Colon (tissue), 2 donors: ENCODE measurements around the gene SLX9.

Source experiments
- FAIRE-seq: peaks from 2 replicates; lab custom pipeline; 2012; peaks lifted over from hg19 to GRCh38; lab: Jason Lieb, UNC
- donor health status: control.
- donor health status: control.

Gene SLX9

DNA sequence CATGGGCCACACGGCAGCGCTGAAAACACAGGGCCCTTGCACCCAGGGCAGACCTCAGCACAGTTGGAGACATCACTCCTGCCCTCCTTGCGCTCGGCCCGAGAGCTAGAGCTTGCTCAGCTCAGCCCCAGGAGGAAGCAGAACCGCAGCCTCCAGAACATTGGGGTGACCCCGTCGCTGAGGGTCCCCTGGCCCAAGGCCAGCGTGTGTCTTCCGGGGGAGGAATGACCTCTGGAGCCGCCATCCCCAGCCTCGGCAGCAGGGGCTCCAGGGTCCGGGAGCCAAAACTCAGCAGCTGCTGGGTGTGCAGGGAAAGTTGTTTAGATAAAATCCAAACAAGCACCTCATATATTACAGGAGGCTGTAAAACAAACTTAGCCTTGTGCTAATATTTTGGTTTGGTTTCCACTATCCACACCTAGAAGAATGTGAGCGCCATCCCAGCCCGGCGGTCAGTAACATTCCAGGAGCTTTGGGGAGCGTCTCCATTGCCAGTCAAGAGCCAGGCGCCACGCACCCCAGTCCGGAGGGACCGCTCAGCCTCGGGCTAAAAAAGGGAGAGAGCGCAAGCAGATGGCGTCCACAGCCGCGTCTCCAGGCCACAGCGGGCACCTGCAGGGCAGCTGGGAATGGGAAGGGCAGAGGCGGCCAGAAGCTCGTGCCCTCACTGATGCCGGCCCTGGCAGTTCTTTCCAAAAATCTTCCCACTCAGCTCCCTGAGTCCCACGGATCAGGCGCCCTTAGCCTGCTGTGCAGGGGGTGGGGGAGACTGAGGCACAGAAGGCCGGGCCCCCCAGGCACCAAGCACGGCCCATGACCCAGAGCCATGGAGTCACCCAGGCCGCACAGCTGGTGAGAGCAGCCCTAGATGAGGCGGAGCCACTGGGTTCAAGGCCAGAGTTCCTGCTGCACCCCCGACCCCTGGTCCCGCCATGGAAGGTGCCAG lies 52.0 kb downstream of the SLX9 start:
- no peak for FAIRE-seq

DNA sequence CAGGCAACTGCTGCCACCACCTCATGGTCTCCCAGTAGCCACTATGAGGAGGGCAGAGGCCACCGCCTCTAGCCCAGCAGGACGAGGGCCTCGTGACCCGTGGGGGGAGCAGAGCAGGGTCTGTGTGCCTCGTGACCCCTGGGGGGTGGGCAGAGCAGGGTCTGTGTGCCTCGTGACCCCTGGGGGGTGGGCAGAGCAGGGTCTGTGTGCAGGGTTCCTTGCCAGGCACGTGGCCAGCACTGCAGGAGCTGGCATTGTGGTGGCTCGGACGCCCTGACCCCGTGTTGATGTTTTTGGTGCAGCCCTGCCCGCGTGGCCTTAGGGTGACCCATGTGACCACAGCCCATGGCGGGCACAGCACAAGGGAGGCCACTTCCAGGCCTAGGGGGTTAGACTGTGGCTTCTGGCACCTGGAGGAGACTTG lies 52.8 kb downstream of the SLX9 start:
- FAIRE-seq: no peak

DNA sequence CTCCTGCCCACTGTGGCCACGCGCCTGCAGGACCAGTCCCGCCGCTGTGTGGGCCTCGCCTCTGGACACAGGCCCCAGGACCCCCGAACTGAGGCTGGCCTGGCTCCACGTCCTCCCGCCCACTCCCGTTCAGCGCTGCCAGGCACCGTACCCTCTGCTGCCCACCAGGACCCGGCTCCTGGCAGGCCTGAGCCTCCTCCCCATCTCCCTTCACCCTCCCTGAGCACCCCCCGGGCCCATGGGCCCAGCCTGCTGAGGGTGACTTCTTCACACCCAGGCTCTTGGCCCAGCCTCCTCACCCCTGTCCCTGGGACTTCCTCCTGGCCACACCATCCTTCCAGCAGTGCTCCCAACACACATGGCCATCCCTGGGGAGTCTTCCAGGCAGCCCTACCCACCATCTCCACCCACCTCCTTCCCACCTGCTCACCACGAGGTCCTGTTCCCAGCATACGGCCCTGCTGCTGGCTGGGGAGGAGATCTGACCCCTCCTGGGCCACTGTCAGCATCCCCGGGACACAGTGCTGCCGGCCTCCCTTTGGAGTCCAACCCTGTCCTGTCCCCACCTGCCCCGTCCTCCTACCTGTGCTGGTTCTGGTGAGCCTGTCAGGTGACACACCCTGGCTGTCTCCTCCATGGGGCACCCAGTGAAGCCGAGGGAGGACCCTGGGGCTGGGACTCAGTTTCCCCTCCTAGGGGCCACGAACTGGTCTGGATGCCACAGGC lies 53.7 kb downstream of the SLX9 start:
- FAIRE-seq: no peak

DNA sequence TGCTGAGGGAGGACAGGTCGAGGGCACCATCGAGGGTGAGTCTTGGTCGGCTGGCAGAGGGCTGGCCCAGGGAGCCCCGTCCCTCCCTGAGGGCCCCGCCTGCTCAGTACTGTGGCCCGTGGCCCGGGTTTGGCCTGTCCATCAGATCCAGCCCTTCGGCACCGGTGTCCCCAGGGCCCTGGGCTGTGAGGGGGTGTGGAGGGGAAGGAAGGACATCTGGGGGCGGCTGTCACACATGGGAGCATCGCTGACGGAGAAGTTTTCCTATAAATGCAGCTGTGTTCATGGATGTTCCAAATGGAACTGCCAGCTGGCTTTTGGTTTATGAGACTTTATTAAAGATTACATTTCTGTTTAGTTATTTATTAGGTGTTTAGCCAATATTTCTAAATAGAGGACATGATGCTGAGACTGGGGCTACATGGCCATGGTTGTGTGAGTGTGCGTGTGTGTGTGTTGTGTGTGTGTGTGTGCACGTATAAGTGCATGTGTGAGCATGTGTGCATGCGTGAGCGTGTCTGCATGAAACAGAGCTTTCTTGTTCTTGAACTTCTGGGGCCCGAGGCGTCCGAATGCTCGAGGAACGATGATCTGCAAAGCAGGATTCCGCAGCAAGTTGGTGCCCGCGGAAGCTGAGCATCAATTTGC lies 54.3 kb downstream of the SLX9 start:
- no peak for FAIRE-seq

DNA sequence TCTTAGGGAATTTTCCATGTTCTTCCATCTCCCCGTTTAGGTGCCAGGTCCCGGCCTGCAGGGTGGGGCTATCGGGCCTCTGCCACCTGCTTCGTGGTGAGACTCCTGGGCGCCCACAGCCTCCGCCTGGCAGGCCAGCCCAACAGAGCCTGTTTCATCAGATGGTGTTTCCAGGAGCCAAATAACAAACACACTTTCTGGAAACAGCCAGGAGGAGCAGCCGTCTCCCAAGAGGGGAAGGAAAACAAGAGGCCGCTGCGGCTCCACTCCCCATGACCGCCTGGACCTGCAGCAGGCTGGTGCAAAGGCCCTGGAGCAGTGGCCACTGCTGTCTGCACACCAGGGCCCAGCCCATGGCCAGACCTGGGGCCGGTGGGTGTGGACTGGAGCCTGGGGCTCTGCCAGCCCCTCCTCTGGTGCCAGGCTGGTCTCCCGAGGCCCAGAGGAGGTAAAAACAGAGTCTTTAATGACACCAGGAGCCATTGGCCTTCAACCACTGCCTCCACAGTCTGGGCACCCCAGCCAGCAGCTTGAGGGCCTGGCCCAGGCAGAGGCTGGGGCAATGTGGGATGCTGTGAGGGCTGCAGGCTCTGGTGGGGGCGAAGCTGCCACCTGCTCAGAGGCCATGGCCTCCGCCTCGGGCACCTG lies 55.0 kb downstream of the SLX9 start:
- FAIRE-seq: no peak

DNA sequence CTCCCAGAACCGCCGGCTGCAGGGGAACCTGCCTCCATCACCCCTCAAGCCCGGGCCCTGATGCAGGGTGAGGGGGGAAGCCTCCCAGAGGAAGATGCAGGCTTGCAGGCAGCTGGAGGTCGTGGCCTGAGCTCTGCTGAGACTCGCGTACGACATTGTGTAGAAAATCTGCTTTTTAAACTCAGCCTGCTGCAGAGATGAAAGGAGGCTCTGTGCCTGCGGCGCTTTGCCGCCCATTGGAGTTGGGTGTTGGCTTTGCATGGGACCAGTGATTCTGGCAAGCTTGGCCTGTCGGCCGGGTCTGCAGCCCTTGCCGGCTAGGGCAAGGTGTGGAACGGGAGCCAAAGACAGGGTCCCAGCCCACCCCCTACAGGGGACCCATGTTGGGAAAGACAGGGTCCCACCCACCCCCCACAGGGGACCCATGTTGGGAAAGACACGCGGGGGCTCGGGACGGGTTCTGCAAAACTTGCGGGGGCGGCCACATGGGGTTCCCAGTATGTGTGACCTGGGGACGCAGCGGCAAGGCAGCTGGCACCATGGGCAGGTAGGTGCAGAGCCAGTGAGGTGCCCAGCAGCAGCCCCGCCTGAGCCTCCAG lies 55.6 kb downstream of the SLX9 start:
- no peak for FAIRE-seq

DNA sequence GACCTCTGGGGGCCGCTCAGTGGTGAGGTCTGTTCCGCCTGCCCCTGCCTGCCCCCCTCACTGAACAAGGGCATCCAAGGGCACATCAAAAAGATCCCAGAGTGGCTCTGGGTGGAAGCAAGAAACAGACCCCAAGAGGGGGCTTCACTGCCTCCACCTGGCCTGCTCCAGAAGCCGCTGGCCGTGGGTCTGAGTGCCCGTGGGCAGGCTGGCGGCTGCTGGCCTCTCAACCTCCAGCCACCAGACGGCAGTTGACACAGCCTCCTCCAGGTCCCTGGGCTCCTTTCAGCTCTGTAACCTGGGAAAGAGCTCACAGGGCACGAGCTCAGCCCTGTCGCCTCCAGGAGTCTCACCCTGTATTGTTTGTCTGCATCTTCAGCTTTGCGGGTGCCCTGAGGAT lies 56.3 kb downstream of the SLX9 start:
- no peak for FAIRE-seq

DNA sequence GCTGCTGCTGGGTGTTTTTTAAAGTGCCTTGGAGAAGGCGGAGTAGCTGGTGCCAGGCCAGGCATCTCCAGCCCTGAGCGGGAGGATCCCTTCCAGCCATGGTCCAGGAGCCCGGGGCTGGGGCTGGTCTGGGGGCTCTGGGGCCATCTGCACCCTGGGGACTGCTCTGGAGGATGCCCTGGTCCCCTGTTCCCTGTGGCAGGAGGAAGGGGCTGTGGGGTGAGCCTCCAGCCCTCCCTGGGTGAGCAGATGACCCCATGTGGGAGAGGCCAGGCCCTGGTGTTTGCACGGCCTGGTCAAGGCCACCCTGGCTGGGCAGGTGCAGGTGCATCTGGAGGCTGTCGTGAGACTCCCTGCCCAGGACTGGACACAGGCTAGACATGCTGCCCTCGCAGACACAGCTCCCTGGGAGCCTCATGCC lies 56.7 kb downstream of the SLX9 start:
- FAIRE-seq: no peak

DNA sequence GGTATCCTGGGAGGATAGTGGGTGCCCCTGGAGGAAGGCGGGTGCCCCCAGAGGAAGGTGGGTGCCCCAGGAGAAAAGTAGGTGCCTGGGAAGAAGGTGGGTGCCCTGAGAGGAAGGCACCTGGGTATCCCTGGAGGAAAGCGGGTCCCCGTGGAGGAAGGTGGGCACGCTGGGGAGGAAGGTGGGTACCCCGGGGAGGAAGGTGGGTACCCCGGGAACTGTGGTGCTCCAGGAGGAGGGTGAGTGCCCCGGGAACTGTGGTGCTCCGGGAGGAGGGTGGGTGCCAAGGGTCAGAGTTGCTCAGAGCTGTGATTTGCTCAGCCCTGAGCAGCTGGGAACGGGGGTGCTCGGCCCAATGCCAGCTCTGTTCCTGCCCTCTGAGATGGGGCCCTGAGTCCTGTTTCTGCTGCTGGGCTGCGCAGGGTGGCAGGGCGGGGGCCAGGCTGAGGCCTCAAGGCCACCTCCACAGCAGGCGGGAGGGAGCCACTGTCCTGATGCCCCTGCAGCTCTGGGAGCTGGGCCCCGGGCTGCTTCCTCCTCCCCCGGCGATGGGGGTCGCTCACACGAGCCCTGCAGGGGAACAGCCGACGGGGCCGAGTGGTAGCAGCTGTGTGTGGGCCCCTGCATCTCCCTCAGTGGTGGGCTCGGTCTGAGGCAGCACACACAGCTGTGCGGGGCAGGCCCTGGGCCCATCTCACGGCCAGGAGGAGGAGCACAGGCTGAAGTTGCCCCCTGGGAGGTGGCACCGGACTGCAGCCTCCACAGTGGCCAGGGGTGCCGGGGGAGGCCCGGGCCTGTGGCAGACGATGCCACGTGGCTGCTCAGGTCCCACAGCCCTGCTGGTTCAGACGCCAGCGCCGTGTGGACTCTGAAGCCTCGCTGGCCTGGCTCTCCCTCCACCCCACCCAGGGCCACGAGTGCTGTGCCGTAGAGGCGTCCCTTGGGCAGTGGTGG lies 57.4 kb downstream of the SLX9 start:
- FAIRE-seq: no peak

DNA sequence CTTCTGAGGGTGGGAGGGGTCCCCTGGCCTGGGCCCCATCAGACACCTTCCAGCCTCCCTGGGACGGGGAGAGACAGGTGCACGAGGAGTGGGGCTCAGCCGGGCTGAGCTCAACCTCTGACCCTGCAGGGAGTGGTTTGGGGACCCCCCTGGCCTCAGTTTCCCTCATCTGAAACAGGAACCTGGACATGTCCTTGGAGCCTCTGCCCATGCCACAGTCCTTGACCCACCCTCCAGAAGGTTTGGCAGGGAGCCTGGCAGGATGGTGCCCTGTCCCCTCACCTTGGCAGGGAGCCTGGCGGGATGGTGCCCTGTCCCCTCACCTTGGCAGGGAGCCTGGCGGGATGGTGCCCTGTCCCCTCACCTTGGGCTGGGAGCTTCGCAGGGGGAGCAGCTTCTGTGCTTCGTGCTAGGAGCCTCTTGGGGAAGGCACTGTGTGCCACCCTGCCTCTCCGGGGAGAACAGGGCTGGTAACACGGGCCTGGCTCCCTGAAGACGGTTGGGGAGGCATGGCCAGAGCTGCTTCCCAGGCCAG lies 58.3 kb downstream of the SLX9 start:
- FAIRE-seq: no peak

DNA sequence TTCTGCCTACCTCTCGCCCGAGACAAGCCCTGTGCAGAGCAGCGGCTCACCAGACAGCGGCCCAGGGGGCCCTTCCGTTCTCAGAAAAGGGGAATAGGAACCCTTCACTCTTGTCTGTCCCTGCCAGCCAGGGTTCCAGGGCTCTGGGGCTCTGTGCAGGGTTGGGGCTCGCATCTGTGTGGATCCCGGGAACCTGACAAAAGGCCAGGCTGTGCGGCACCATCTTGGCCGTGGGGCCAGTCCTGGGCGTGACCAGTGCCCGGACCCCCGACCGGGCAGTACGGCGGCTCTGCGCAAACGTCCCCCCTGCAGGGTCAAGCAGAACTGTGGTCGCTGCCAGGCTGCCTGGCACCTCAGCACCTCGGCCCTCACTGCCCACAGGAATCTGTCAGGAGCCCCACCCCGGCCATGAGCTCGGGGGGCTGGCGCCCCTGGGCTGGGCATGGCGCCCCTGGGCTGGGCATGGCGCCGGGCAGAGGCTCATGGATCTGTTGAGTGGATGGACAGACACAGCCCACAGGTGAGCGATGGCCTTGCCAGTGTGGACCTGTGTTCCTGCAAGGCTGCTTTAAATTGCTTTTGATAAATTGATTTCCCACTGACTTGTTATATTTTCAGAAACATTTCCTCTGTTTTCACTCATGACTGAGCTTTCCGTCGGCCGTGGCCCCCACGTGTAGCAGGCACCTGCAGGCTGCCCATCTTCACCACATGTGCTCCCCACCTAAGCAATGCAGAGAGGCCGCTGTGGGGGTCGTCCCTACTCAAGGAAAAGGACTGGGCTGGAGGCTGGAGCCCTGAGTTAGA lies 59.0 kb downstream of the SLX9 start:
- FAIRE-seq: no peak

DNA sequence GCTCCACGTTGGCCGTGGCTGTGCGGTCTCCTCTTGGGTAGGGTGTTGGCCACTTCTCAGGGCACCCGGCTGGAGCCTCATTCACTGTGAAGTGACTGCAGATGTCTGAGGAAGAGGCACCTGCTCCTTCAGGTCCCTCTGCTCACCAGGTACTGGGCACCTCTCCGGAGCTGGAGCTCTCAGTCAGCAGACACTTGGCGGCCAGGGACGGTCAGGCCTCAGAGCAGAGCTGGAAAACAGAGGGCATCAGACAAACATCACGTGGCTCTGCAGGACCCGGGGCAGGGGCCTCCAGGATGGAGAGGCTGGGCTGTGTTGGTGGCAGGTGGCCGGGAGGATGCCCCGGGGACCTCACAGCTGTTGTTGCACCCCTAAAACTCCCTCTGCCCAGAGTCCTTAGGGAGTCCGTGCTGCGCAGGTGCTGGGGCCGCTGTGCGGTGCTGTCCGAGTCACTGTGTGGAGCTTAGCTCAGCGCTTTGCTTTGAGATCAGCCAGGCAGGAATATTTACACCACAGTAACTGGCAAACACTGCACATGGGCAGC lies 59.7 kb downstream of the SLX9 start:
- FAIRE-seq: no peak

DNA sequence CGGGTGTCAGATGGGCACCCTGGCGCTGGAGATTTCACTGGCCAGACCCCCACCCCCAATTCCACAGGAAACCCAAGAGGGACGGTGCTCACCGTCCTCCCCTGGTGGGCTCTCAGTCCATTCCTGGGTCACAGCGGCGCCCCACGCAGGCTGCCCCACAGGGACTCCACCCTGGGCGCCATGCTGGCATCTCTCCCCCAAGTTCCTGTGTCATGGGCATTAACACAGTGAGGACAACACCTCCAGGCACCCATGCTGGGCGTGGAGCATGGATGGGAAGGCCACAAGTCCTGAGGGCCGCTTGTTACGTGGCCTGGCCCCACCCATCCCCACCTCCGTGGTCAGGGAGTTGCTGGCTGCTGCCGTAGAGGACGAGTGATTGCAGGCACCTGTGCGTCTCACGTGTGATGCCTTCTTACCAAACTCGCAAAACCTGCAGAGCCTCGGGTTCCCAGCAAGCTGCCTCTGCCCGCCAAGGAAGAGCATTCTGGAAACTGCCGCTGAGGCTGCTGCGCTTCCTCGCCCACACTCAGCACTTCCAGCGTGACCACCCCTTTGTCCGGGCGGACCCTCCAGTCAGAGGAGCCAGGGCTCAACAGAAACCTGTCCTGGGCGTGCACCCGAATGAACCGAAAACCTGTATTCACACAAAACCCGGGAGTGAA lies 60.3 kb downstream of the SLX9 start:
- FAIRE-seq: no peak

DNA sequence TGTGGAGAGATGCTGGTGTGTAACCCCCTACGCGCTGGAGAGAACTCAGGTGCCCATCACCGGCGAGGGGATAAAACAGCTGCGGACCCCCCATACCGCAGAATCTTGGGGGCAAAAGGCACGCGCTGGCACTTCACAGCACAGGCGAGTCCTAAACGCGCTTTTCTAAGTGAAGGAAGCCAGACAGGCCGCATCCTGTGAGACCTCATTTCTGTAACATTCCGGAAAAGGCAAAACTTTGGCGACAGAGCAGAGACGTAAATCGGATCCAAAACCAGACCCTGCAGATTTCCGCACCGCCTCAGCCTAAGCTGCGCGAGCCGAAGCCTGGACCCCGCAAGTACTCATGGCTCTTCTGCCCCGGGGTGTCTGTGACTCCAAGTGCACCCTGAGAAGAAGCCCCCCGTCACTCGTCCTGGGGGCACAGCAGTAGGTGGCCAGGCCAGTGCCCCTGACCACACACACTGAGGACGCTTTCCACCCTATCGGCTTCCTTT lies 60.9 kb downstream of the SLX9 start:
- FAIRE-seq: no peak

DNA sequence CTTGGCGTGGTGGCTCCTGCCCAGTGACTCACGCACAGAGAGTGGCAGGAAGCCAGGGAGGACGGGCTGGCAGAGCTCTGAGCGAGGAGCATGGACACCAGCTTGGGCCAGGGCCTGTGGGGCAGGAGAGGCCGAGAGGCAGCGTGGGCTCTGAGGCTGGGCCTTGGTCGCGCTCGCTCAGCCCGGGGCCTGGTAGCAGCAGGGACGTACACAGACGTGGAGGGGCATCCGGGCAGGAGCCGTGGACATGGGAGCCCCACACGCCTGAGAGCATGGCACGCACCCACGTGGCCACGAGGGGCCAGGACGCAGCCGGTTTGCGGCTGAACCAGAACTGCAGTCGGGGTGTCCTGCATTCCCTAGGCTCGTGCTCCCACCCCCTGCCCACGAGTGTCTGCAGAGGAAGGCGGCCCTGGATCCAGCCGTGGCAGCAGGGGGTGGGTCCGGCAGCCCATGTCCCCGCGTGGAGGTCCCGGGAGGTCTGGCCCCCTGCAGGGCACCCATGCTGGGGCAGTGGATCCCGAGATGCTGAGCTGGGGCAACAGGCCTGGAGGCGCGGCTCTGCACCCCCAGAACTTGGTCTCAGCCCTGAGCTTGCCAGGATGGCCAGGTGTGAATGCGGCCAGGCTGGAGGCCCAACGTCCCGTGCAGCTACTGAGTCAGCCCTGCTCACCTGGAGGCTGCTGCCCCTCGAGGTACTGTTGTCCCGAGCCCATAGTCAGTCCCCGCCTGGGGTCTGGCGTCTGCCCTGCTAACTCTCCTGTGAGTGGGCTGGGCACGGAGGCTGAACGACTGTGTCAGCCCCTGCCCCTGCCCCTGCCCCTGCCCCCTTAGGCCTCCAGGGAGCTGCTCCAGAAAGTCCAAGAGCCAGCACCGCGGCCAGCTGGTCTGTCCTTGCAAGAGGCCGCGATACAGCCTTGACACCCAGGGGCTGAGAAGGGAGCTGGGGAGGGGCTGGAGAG lies 61.6 kb downstream of the SLX9 start:
- FAIRE-seq: no peak

DNA sequence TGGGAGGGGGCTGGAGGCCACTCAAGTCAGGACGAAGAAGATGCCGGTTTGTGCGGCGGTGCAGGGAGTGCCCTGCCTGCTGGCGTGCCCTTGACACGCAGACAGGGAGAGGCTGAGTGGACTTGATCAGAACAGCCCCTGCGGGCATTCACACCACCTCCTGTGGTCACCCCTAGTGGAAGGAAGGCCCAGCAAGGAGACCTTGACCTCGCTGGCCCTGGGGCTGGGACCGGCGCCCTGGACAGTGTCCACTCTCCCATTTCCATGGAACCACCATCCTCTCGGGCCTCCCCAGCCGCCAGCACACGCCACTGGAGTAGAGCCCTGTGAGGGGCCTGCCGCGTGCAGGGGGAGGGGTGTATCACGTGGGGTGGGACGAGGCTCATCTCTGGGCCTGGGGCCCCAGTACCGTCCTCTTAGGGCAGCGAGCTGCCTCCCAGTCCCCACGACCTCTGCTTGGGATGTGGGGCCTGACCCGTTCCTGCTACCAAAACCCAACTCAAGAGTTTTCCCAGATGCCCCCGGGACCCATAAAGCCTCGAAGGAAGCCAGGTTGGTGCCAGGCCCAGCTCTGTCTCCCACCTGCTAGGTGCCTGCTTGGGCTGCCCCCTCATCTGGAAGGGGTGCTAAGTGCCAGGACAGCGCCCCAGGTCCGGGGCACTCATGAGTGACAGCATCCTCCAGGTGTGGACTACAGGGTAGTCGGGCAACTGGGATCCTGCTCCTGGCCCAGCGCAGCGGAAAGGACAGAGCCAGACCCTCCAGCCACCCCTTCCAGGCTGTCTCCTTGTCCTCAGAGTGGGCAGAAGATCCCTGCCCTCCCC lies 62.8 kb downstream of the SLX9 start:
- FAIRE-seq: no peak
